ENCODE measurements around the gene PIP5K1C. TPM values are rescaled to one million over a fixed set of nuclear protein-coding genes. Genes with fewer than 3 reads are reported as not detected.

Gene PIP5K1C
- total and polyA plus RNA-seq, 9 of the 15 experiments (the other 6 are each of a cell fraction or from before 2014, with no cell fraction given): 0.38 to 22.1 (median 4.1) TPM

DNA sequence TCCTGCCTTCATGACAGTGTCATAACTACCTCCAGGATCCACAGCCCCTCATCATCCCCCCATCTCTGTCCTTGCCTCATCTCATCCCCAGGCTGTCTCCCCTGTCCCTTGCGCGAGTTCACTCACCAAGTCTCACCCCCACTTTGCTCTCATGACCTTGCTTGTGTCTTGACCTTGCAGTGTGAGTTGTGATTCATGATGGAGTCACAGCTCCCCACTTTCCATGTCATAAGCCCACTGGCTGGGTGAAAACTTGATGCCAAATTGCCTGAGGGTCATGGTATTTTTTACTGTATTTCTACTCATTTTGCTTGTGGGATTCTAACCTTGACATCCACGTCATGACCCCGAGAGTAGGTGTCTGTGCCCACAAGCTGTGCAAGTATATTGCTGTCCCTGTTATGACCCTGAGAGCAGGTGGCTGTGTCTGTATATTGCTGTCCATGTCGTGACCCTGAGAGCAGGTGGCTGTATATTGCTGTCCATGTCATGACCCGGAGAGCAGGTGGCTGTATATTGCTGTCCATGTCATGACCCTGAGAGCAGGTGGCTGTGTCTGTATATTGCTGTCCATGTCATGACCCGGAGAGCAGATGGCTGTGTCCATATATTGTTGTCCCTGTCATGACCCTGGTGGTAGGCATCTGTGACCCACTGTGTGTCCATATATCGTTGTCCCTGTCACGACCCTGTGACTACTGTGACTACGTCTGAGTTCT, 37.4 kb upstream of the PIP5K1C start:
- Histone ChIP-seq H3K79me2 (ENCODE audit: control insufficient read depth, insufficient read depth, low read length) (no peaks in the 10 kb centered on the region), H4K20me1 (replicated peaks; ENCODE audit: control insufficient read depth, insufficient read depth, low read length) (no peaks in the 10 kb centered on the region; the same call in 1 of the 2 replicates), H3K9ac (ENCODE audit: insufficient read depth in 1 of 2, low read depth in 2 of 2, low read length in 2 of 2) (peak overlapping the region in 1 of 2 experiments; percentile 19; a peak in 1 of 4 replicates), H3K4me3 (no peak overlapping the region), H3K27ac (ENCODE audit: extremely low read depth, low read depth, low read length) (no peak overlapping the region), H3K4me2 (ENCODE audit: insufficient read depth, low read length) (no peak overlapping the region), H3K36me3 (ENCODE audit: control insufficient read depth, insufficient read depth, low read length) (no peaks in the 10 kb centered on the region), H3K9me3 (replicated peaks; ENCODE audit: control insufficient read depth, insufficient read depth, low read depth, low read length) (0 out of 2 replicates have a peak, but pooled peaks cover 4% of the 10 kb centered on the region), H3K9me1 (ENCODE audit: control insufficient read depth, insufficient read depth, low read length) (no peaks in the 10 kb centered on the region), H2AFZ (ENCODE audit: low read depth, low read length) (no peak overlapping the region), H3K4me1 (replicated peaks in 1 of 2; ENCODE audit: control insufficient read depth in 2 of 2, insufficient read depth in 2 of 2, low read length in 2 of 2) (peaks cover 9 to 26% of the 10 kb centered on the region in 2 experiments; a peak in 4 of 5 replicates), H3K27me3 (ENCODE audit: control insufficient read depth in 2 of 2, insufficient read depth in 2 of 2, low read length in 2 of 2) (peaks cover 0 to 9% of the 10 kb centered on the region in 2 experiments; a peak in 2 of 5 replicates)
- in situ Hi-C loops (cut with MboI): no loop called here
- POLR2A ChIA-PET: interaction anchor here (1.4 kb wide), 1 partner anchor 24 kb away, joined by 4 read pairs; the partner anchor contains the start of genes APBA3 and MRPL54
- CTCF ChIA-PET (ENCODE audit: low intra/inter-chr PET ratio): no interaction called here
- BruUV-seq (replicated peaks): no TSS peak
- no peak for DNase-seq (ENCODE audit: extremely low read depth in 1 of 4, low spot score in 3 of 4)
- no peak for FAIRE-seq
- no peak for ATAC-seq
- intact Hi-C loops (cut with micrococcal nuclease): no loop called here
- WGBS (ENCODE audit: insufficient coverage, low coverage, missing lambda C conversion rate): 22% methylated on average over 10 of the region's 10 CpGs
- TF ChIP-seq ZNF121 (CRISPR knock-in tag; conservative IDR thresholded peaks at IDR 0.05) (no peak), RB1 (IDR thresholded peaks at IDR 0.05; ENCODE audit: low read depth) (no peak), ZBED1 (IDR thresholded peaks at IDR 0.05) (peak; percentile 96; the same call in 1 of the 2 replicates), KAT7 (CRISPR knock-in tag; IDR thresholded peaks at IDR 0.05; ENCODE audit: borderline replicate concordance) (no peak), SAP30 (IDR thresholded peaks at IDR 0.05; ENCODE audit: borderline replicate concordance, insufficient read depth, low read depth, low read length, poor library complexity, severe bottlenecking) (no peak), FOSL1 (tag; conservative IDR thresholded peaks at IDR 0.05) (no peak), HLTF (IDR thresholded peaks at IDR 0.05) (no peak), RBFOX2 (IDR thresholded peaks at IDR 0.05; ENCODE audit: low read depth, low read length) (no peak), ZZZ3 (IDR thresholded peaks at IDR 0.05) (no peak), FOXK2 (conservative IDR thresholded peaks at IDR 0.05 in 1 of 2, IDR thresholded peaks at IDR 0.05 in 1 of 2; ENCODE audit: low read depth in 2 of 2) (no peak), ESRRA (IDR thresholded peaks at IDR 0.05; ENCODE audit: borderline replicate concordance, low read depth) (0 out of 2 replicates have a peak, but pooled peaks have one; percentile 55), DMBX1 (CRISPR knock-in tag; IDR thresholded peaks at IDR 0.05; ENCODE audit: borderline replicate concordance) (no peak), ATF7 (IDR thresholded peaks at IDR 0.05) (no peak)
- TF ChIP-seq, protein P1, sequence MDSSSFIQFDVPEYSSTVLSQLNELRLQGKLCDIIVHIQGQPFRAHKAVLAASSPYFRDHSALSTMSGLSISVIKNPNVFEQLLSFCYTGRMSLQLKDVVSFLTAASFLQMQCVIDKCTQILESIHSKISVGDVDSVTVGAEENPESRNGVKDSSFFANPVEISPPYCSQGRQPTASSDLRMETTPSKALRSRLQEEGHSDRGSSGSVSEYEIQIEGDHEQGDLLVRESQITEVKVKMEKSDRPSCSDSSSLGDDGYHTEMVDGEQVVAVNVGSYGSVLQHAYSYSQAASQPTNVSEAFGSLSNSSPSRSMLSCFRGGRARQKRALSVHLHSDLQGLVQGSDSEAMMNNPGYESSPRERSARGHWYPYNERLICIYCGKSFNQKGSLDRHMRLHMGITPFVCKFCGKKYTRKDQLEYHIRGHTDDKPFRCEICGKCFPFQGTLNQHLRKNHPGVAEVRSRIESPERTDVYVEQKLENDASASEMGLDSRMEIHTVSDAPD (CRISPR knock-in tag; IDR thresholded peaks at IDR 0.05): no peak
- TF ChIP-seq, protein P2, sequence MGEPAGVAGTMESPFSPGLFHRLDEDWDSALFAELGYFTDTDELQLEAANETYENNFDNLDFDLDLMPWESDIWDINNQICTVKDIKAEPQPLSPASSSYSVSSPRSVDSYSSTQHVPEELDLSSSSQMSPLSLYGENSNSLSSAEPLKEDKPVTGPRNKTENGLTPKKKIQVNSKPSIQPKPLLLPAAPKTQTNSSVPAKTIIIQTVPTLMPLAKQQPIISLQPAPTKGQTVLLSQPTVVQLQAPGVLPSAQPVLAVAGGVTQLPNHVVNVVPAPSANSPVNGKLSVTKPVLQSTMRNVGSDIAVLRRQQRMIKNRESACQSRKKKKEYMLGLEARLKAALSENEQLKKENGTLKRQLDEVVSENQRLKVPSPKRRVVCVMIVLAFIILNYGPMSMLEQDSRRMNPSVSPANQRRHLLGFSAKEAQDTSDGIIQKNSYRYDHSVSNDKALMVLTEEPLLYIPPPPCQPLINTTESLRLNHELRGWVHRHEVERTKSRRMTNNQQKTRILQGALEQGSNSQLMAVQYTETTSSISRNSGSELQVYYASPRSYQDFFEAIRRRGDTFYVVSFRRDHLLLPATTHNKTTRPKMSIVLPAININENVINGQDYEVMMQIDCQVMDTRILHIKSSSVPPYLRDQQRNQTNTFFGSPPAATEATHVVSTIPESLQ (CRISPR knock-in tag; IDR thresholded peaks at IDR 0.05): no peak
- TF ChIP-seq, protein P3, sequence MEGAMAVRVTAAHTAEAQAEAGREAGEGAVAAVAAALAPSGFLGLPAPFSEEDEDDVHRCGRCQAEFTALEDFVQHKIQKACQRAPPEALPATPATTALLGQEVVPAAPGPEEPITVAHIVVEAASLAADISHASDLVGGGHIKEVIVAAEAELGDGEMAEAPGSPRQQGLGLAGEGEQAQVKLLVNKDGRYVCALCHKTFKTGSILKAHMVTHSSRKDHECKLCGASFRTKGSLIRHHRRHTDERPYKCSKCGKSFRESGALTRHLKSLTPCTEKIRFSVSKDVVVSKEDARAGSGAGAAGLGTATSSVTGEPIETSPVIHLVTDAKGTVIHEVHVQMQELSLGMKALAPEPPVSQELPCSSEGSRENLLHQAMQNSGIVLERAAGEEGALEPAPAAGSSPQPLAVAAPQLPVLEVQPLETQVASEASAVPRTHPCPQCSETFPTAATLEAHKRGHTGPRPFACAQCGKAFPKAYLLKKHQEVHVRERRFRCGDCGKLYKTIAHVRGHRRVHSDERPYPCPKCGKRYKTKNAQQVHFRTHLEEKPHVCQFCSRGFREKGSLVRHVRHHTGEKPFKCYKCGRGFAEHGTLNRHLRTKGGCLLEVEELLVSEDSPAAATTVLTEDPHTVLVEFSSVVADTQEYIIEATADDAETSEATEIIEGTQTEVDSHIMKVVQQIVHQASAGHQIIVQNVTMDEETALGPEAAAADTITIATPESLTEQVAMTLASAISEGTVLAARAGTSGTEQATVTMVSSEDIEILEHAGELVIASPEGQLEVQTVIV (CRISPR knock-in tag; IDR thresholded peaks at IDR 0.05; ENCODE audit: borderline replicate concordance): no peak
